GM13977 (cell line): ENCODE measurements around the gene CAMTA1.
"Not testable (repeated sequence)": the region's sequence is repeated elsewhere in the genome, so short reads cannot be mapped to it uniquely, and the experiment has no call there.

Experiments used
- DNase-seq: peaks from one replicate; pipeline ENCODE4 v3.0.0; 2012; ENCODE audit warnings: low spot score
- in situ Hi-C: fragments of 300-500 bp; cut with MboI; formaldehyde crosslinking; loops from one replicate; pipeline ENCODE4 v1.12.0; 2022; ENCODE audit warnings: low sequenced_read_pairs, low pct_unique_long_range_greater_than_20kb, mixed read lengths, inconsistent platforms; ENCODE audit not compliant: unreplicated experiment
- TF ChIP-seq, protein P1 (sequence below): IDR thresholded peaks from 2 replicates; pipeline ENCODE4 v1.5.1; 2012; ENCODE audit warnings: mild to moderate bottlenecking, control low read depth; ENCODE audit not compliant: insufficient read depth; ENCODE audit errors: extremely low read depth, missing control alignments

CAMTA1 gene

DNA sequence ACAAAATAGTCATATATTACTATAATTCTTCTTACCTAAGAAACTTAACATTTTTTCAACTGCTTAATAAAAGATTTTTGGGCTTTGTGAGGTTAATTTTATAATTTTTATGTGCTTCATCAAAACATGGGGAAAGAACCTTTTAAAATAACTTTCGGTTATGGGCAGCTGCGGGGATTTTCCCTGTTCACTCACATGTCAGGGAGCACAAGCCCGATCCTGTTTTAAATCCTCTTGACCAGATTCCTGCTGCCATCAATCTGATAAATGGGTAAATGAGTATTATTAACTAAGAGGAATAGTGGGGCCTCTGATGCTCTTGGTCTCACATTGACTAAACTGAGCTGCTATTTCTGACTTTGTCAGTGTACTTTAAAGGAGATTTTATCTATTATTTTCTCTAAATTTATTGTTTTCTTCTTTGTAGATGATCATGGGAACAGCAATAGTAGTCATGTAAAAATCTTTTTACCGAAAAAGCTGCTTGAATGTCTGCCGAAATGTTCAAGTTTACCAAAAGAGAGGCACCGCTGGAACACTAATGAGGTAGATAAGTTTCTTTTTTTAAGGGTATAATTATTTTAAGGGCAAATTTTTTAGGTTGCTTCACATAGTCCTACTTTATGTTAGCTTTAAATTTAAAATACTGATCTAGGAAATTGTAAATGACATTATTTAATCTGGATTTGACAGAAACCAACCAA is 39.6 kb downstream of the CAMTA1 start:
- in situ Hi-C loops = no loop called here
- DNase-seq = no peak
- TF ChIP-seq, protein P1, sequence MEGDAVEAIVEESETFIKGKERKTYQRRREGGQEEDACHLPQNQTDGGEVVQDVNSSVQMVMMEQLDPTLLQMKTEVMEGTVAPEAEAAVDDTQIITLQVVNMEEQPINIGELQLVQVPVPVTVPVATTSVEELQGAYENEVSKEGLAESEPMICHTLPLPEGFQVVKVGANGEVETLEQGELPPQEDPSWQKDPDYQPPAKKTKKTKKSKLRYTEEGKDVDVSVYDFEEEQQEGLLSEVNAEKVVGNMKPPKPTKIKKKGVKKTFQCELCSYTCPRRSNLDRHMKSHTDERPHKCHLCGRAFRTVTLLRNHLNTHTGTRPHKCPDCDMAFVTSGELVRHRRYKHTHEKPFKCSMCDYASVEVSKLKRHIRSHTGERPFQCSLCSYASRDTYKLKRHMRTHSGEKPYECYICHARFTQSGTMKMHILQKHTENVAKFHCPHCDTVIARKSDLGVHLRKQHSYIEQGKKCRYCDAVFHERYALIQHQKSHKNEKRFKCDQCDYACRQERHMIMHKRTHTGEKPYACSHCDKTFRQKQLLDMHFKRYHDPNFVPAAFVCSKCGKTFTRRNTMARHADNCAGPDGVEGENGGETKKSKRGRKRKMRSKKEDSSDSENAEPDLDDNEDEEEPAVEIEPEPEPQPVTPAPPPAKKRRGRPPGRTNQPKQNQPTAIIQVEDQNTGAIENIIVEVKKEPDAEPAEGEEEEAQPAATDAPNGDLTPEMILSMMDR = no peak

DNA sequence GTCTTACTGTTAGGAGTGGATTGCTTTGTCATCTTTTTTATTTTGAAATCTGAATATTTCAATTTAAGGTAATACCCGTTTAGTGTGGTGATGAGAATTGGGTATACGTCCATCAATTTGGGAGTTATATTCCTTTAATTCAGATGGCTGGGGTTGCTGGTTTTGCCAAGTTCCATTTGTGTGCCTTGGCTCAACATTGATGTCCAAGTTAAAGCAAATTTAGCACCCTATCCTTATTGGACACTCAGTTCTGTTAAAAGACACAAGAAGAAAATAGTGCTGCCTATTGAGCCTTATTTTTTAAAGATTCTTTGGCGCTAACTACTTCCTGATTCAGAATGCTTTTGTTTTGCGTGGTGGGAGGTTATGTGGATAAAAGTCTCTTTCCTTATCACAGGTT is 40.6 kb downstream of the CAMTA1 start:
- in situ Hi-C loops = no loop called here
- DNase-seq = no peak

DNA sequence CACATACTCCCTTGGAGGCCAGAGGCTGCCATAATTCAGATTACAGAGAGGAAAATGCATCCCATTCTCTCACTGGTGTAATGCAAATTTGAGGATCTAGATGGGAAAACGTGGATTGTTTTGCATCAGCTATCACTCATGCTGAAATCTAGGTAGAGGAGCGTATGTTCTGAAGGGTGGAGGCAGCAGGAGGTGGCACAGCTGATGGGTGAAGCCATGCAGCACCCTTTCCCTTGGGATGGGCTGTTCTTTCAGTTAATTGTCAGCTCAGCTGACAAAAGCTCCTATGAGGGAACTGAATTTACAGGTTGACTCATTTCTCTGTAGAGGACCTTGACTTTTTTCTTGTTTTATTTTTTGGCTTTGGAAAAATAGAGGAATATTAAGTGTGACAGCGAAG is 41.8 kb downstream of the CAMTA1 start:
- TF ChIP-seq, protein P1 = no peak
- in situ Hi-C loops = no loop called here
- no peak for DNase-seq

More for the DNA sequence above, 40.6 kb downstream of the CAMTA1 start:
- TF ChIP-seq, protein P1 = no peak

DNA sequence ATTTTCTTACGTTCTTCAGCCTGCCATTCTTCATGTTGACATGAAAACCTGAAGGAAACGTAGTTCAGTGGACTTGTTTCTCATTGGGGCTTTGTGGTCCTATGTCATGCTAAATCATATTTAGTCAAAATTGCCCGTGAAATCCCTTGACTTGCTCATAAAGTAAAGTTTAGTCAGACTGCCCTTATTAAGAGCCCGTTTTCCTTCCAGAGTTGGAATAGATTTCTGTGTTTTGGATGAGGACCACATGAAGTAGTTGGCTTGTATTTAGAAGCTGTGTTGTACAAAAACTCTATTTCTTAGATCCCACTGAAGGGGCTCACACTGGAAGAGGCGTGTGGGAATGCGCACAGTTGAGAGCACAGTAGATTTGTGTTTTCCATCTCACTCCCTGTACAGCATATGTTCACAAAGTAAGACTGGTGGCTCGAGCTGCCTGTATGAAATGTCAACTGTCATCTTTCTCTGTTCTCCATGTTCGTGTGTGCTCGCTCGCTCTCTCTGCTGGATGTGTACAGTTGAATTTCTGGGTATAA is 42.4 kb downstream of the CAMTA1 start:
- DNase-seq = no peak
- in situ Hi-C loops = no loop called here
- TF ChIP-seq, protein P1 = no peak

DNA sequence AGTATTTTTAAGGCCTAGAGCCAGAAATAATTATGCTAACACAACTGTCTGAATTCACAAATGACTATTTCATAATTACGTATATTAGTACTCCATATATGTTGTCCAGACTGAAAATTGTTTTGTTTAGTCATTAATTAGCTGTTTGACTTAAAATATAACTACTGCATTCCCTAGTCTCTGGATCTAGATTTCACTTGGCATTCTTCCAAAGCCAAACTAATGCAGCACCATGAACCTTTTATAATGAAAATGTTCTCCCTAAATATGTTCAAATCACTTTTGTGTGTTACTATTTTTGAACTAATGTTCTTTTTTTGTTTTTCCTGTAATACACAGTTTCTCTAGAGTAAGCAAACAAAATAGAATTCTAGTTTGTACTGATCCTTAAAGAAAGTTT is 46.1 kb downstream of the CAMTA1 start:
- no peak for DNase-seq
- in situ Hi-C loops = no loop called here
- TF ChIP-seq, protein P1 = no peak

DNA sequence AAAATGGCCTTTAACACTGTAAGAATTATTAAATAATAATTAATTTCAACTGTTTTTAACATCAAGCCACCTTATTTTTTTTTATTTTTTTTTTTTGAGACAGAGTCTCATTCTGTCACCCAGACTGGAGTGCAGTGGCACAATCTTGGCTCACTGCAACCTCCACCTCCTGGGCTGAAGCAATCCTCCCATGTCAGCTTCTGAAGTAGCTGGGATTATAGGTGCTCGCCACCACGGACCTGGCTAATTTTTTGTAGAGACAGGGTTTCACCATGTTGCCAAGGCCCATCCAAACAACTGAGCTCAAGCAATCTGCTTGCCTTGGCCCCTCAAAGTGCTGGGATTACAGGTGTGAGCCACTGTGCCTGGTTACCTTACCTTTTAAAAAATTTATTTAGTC is 46.8 kb downstream of the CAMTA1 start:
- DNase-seq, in situ Hi-C loops: not testable (repeated sequence)

DNA sequence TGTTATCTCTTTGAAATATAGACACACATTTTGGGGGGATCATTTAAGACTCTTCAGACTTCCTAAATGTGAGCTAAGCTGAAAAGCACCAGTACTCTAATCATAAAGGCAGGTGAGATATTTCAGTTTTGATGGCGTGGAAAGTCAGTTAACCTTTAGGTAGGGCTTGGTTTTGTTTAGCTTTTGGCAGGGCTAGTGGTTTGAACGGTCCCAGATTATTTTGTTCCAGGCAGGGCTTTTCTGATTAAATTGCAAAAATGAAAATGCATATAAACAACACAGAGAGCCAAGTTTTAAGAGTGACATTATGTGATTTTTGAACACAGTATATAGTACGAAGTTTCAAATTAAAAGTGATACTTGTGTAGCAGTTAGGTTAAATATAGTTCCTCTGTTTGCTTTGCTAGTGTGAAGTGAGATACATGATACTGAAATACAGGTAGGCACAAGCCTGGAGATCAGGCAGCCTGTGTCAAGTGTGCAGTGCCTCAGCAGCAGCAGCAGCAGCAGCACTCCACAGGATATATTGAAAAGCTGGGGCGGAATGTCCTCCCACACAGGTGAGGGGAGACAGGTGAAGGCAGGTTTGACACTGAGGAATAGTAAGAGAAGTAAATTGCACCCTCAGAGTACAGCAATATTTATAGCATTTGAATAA is 47.4 kb downstream of the CAMTA1 start:
- DNase-seq = no peak
- in situ Hi-C loops = no loop called here

More for the DNA sequence above, 47.4 kb downstream of the CAMTA1 start:
- TF ChIP-seq, protein P1 = no peak
